Bronchial epithelial cell (primary cell): ENCODE results near the gene PSPC1. TPM values are rescaled to one million over a fixed set of nuclear protein-coding genes. Genes with fewer than 3 reads are reported as not detected.
"Not testable (repeated sequence)": the region's sequence is repeated elsewhere in the genome, so short reads cannot be mapped to it uniquely, and the experiment has no call there.

Source experiments
- DNase-seq: peaks from one replicate; pipeline ENCODE4 v3.0.0-alpha.2; 2010; ENCODE audit warnings: low read depth
- FAIRE-seq: peaks from 2 replicates; lab custom pipeline; 2011; peaks lifted over from hg19 to GRCh38; lab: Jason Lieb, UNC
- H3K27me3 ChIP-seq: 2 replicates; pipeline ENCODE4 v1.5.1; 2011; ENCODE audit warnings: low read length; ENCODE audit not compliant: control insufficient read depth, insufficient read depth
- H3K36me3 ChIP-seq: 2 replicates; pipeline ENCODE4 v1.5.1; 2011; ENCODE audit warnings: low read length; ENCODE audit not compliant: control insufficient read depth, insufficient read depth
- H3K4me3 ChIP-seq: 2 replicates; pipeline ENCODE4 v1.5.1; 2011; ENCODE audit warnings: mild to moderate bottlenecking, low read depth, low read length, control low read depth
- CTCF ChIP-seq: IDR thresholded peaks from 2 replicates; pipeline ENCODE4 v1.5.1; 2011; ENCODE audit warnings: mild to moderate bottlenecking, moderate library complexity, low read length, control low read depth, inconsistent platforms; ENCODE audit not compliant: insufficient read depth, severe bottlenecking
- total RNA-seq: library from RNA; depleted of rRNA; stranded (reverse); fragments of >200 nt; gene quantifications from 2 replicates; pipeline ENCODE4 v1.2.1, GENCODE V29; 2014

Gene PSPC1
- total RNA-seq, 1 donor from 2014 or later = 37.4 TPM

- H3K36me3 ChIP-seq, H3K27me3 ChIP-seq: not testable (repeated sequence)
- FAIRE-seq = peak; percentile 18
Observed at GRCh38 chr13:19700963-19701362, 81.8 kb downstream of the PSPC1 start.

GRCh38 chr13:19695829-19696228, 86.9 kb downstream of the PSPC1 start:
- no peak for DNase-seq
- no peak overlapping the region for H3K4me3 ChIP-seq
- FAIRE-seq = no peak
- no peak for TF ChIP-seq CTCF
- H3K36me3 ChIP-seq = no peaks in the 10 kb centered on the region
- H3K27me3 ChIP-seq = no peaks in the 10 kb centered on the region

More at GRCh38 chr13:19700963-19701362, 81.8 kb downstream of the PSPC1 start:
- not testable (repeated sequence) for DNase-seq, H3K4me3 ChIP-seq

- Histone ChIP-seq H3K36me3 (no peaks in the 10 kb centered on the region), H3K4me3 (no peak overlapping the region), H3K27me3 (no peaks in the 10 kb centered on the region)
- TF ChIP-seq CTCF = no peak
- no peak for DNase-seq
- FAIRE-seq = no peak
Observed at GRCh38 chr13:19695428-19695827, 87.3 kb downstream of the PSPC1 start.

GRCh38 chr13:19691447-19691846, 91.3 kb downstream of the PSPC1 start:
- not testable (repeated sequence) for H3K27me3 ChIP-seq, H3K36me3 ChIP-seq, FAIRE-seq, H3K4me3 ChIP-seq, DNase-seq

GRCh38 chr13:19685437-19685836, 97.3 kb downstream of the PSPC1 start:
- no peak for TF ChIP-seq CTCF
- no peaks in the 10 kb centered on the region for H3K36me3 ChIP-seq
- no peak overlapping the region for H3K4me3 ChIP-seq
- no peak for DNase-seq
- no peak for FAIRE-seq
- H3K27me3 ChIP-seq = no peaks in the 10 kb centered on the region

GRCh38 chr13:19685034-19685433, 97.7 kb downstream of the PSPC1 start:
- Histone ChIP-seq H3K36me3 (no peaks in the 10 kb centered on the region), H3K4me3 (no peak overlapping the region), H3K27me3 (no peaks in the 10 kb centered on the region)
- DNase-seq (no peak), FAIRE-seq (no peak)
- no peak for TF ChIP-seq CTCF

GRCh38 chr13:19681517-19681916, 101.2 kb downstream of the PSPC1 start:
- Histone ChIP-seq H3K4me3 (no peak overlapping the region), H3K27me3 (no peaks in the 10 kb centered on the region), H3K36me3 (peaks cover 3% of the 10 kb centered on the region)
- no peak for TF ChIP-seq CTCF
- FAIRE-seq (no peak), DNase-seq (no peak)
